Measurements from ENCODE around the gene PINLYP. TPM values are rescaled to one million over a fixed set of nuclear protein-coding genes. Genes with fewer than 3 reads are reported as not detected.
"Not testable (repeated sequence)": the region's sequence is repeated elsewhere in the genome, so short reads cannot be mapped to it uniquely, and the experiment has no call there.

Gene PINLYP
- total and polyA plus RNA-seq, 2 donors = 11.4 to 14.6 TPM

DNA sequence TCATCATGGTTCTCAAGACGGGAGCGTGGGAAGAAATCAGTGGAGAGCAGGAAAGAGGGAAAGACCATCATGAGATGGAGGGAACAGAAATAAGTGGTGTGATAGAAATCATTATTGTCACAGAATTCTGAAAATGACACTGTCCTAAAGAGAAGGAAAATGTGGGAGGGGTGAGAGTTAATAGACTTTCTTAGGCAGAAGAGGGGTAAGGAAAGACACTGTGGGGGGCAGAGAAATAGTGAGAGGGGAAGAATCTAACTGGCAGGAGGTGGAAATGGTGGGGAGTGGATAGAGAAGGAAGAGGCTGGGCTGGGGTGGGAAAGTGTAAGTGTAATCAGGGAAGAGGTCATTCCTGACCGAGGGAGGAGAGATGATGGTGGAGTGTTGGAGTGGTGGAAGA is 3.2 kb downstream of the PINLYP start:
- no peak overlapping the region for H3K27ac ChIP-seq (ENCODE audit: low read depth)
- H3K4me1 ChIP-seq (ENCODE audit: insufficient read depth) = peaks cover 1% of the 10 kb centered on the region
- H3K4me3 ChIP-seq (ENCODE audit: low read depth, low read length) = no peak overlapping the region
- 86% methylated on average over 3 of the region's 3 CpGs for WGBS
- no peak for DNase-seq (ENCODE audit: extremely low spot score)
- H3K36me3 ChIP-seq (ENCODE audit: insufficient read depth) = no peaks in the 10 kb centered on the region

DNA sequence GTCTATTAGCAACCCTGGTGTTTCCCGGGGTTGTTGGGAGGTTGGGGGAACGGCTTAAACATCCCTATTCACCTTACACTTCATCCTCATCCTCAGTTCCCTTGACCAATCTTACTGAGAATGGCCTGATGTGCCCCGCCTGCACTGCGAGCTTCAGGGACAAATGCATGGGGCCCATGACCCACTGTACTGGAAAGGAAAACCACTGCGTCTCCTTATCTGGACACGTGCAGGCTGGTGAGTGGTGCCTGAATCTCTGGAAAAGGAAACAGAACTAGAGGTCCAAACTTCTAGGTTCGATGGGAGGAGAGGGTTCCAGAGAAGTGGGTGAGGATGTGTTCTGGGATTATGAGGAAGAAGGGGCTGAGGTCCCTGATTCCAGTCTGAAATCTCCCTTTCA is 5.9 kb downstream of the PINLYP start:
- DNase-seq (ENCODE audit: extremely low spot score) = no peak
- H3K36me3 ChIP-seq (ENCODE audit: insufficient read depth) = no peaks in the 10 kb centered on the region
- 62% methylated on average over 7 of the region's 7 CpGs for WGBS
- H3K27ac ChIP-seq (ENCODE audit: low read depth) = no peak overlapping the region
- peaks cover 1% of the 10 kb centered on the region for H3K4me1 ChIP-seq (ENCODE audit: insufficient read depth)
- no peak overlapping the region for H3K4me3 ChIP-seq (ENCODE audit: low read depth, low read length)

DNA sequence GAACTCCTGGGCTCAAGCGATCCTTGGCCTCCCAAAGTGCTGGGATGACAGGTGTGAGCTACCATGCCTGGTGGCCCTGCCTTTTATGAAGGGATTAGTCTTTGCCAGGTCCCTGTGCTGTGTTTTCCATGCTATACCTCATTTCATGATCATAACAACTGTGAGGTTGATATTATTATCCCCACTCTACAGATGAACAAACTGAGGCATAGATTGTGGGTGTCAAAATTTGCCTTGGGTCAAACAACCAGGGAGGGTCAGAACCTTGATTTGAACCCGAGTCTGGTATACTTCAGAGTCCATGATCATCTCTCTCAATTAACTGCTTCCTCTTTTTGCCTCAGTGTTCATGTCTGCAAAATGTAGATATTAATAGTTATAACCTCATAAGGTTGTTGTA is 6.9 kb downstream of the PINLYP start:
- DNase-seq (ENCODE audit: extremely low spot score) = no peak
- WGBS = 95% methylated on average over 2 of the region's 2 CpGs
- Histone ChIP-seq H3K27ac (ENCODE audit: low read depth) (no peak overlapping the region), H3K4me1 (ENCODE audit: insufficient read depth) (peaks cover 1% of the 10 kb centered on the region), H3K36me3 (ENCODE audit: insufficient read depth) (no peaks in the 10 kb centered on the region), H3K4me3 (ENCODE audit: low read depth, low read length) (no peak overlapping the region)

DNA sequence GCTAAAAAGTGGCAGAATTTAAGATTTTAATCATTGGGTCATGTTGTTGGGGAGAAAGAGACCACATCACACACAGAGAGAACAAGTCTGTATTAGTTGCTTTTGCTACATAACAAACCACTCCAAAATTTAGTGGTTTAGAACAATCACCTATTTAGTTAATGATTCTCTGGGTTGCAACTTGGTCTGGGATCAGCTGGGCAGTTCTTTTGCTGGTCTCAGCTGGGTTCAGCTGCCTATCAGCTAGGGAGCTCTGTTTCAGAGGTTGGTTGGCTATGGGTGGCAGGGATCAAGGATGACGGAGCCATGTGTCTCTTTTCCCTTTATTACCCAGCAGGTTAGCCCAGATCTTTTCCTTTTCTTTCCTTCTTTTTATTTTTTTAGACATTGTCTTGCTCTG is 8.9 kb downstream of the PINLYP start:
- 96% methylated on average over 1 of the region's 1 CpG for WGBS
- Histone ChIP-seq H3K4me3 (ENCODE audit: low read depth, low read length) (no peak overlapping the region), H3K27ac (ENCODE audit: low read depth) (no peak overlapping the region), H3K4me1 (ENCODE audit: insufficient read depth) (peaks cover 1% of the 10 kb centered on the region), H3K36me3 (ENCODE audit: insufficient read depth) (no peaks in the 10 kb centered on the region)
- no peak for DNase-seq (ENCODE audit: extremely low spot score)

DNA sequence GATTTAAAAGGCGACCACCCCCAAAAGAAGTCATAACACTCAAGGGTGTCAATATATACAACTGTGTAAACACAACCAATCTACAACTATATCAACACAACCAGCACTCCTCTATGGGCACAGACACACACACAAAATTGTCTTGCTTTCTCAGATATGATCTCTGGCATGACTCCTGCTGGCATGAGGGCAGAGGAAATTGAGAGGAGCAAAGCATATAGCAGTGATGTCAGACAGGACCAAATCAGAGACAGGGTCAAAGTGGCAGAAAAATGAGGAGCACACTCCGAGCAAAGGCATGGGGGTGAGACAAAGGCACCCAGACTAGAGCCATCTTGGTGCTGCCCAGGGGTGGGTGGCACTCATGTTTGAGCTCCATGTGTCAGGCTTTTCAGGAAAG is 10.7 kb downstream of the PINLYP start:
- no peak overlapping the region for H3K4me3 ChIP-seq (ENCODE audit: low read depth, low read length)
- no peak for DNase-seq (ENCODE audit: extremely low spot score)
- no peak overlapping the region for H3K27ac ChIP-seq (ENCODE audit: low read depth)
- 82% methylated on average over 2 of the region's 2 CpGs for WGBS
- H3K36me3 ChIP-seq (ENCODE audit: insufficient read depth) = no peaks in the 10 kb centered on the region
- H3K4me1 ChIP-seq (ENCODE audit: insufficient read depth) = no peaks in the 10 kb centered on the region

DNA sequence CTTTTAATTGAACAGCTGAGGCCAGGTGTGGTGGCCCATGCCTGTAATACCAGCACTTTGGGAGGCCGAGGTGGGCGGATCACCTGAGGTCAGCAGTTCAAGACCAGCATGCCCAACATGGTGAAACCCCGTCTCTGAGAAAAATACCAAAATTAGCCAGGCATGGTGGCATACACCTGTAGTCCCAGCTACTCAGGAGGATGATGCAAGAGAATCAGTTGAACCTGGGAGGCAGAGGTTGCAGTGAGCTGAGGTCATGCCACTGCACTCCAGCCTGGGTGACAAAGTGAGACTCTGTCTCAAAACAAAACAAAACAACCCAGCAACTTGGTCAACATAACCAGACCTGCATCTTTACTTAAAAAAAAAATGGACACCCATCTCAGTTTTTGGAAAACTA is 11.4 kb downstream of the PINLYP start:
- H3K4me1 ChIP-seq (ENCODE audit: insufficient read depth); H3K36me3 ChIP-seq (ENCODE audit: insufficient read depth); H3K4me3 ChIP-seq (ENCODE audit: low read depth, low read length); DNase-seq (ENCODE audit: extremely low spot score); H3K27ac ChIP-seq (ENCODE audit: low read depth): not testable (repeated sequence)
- WGBS = 94% methylated on average over 3 of the region's 3 CpGs

DNA sequence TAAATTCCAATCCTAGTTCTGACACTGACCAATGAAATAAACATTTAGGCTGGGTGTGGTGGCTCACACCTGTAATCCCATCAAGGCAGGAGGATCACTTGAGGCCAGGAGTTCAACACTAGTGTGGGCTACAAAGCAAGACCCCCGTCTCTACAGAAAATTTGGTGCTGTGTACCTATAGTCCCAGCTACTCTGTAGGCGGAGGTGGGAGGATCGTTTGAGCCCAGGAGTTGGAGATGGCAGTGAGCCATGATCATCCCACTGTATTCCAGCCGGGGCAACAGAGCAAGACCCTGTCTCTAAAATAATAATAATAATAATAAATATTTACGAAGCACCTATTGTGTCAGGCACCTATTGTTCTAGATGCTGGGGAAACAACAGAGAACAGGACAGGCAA is 13.7 kb downstream of the PINLYP start:
- Histone ChIP-seq H3K4me3 (ENCODE audit: low read depth, low read length) (no peak overlapping the region), H3K27ac (ENCODE audit: low read depth) (no peak overlapping the region), H3K4me1 (ENCODE audit: insufficient read depth) (no peaks in the 10 kb centered on the region), H3K36me3 (ENCODE audit: insufficient read depth) (peaks cover 5% of the 10 kb centered on the region)
- DNase-seq (ENCODE audit: extremely low spot score) = no peak
- WGBS = 86% methylated on average over 5 of the region's 5 CpGs

DNA sequence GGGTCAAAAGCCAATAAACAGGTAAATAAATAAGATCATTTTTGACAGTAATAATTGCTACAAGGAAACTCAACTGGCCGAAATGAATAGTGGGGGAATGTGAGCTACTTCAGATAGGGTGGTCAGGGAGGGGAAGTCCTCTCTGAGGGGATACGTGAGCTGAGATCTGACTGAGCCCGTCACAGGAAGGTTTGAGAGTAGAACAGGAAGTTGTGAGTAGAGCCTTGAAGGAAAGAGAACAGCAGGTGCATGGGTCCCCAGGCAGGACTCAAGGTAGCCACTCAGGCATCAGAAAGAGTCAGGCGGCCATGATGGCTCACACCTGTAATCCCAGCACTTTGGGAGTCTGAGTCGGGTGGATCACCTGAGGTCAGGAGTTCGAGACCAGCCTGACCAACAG is 14.1 kb downstream of the PINLYP start:
- no peak overlapping the region for H3K27ac ChIP-seq (ENCODE audit: low read depth)
- DNase-seq (ENCODE audit: extremely low spot score) = no peak

DNA sequence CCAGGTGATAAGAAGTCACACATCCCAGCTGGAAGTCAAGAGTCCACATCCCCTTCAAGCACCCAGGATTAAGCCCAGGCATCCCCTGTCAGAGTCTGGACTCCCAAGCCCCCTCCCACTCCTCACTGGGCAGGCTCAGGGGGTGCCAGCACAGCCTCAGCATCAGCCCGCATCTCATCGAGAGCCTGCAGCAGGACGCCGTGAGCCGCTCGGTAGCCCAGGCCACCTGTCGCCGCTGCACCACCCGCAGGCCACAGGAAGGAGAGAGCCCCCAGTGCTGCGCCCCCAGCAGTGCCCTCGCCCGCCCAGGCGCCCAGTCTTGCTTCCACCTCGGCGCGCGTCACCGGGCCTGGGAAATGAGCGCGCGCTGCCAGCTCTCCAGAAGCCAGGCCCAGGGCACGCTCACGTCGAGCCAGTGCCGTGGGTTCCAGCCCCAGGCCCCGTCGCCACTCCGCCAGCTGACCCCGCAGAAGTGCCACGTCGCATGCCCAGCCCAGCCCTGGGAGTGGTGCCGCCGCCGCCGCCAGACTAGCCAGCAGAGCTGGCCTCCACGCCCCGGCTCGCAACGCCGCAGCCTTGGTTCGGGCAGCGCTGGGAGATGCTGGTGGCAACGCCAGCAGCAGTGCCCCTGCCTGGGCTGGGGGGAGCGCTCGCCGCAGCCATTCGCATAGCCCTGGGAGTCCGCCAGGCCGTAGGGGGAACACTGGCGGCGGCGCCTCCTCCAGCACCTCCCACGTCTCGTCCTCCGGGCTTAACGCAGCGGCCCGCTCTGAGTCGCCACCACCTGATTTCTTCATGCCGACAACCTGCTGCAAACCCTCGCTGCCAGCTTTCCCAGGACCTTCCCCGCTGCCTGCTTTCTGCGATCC is 16.5 kb downstream of the PINLYP start:
- no peak overlapping the region for H3K27ac ChIP-seq (ENCODE audit: low read depth)
- DNase-seq (ENCODE audit: extremely low spot score) = no peak
- no peaks in the 10 kb centered on the region for H3K4me1 ChIP-seq (ENCODE audit: insufficient read depth)
- peaks cover 5% of the 10 kb centered on the region for H3K36me3 ChIP-seq (ENCODE audit: insufficient read depth)
- WGBS = 95% methylated on average over 63 of the region's 63 CpGs
- H3K4me3 ChIP-seq (ENCODE audit: low read depth, low read length) = no peak overlapping the region

More for the DNA sequence above, 14.1 kb downstream of the PINLYP start:
- Histone ChIP-seq H3K4me1 (ENCODE audit: insufficient read depth) (no peaks in the 10 kb centered on the region), H3K36me3 (ENCODE audit: insufficient read depth) (peaks cover 5% of the 10 kb centered on the region), H3K4me3 (ENCODE audit: low read depth, low read length) (no peak overlapping the region)
- WGBS = 85% methylated on average over 6 of the region's 6 CpGs

DNA sequence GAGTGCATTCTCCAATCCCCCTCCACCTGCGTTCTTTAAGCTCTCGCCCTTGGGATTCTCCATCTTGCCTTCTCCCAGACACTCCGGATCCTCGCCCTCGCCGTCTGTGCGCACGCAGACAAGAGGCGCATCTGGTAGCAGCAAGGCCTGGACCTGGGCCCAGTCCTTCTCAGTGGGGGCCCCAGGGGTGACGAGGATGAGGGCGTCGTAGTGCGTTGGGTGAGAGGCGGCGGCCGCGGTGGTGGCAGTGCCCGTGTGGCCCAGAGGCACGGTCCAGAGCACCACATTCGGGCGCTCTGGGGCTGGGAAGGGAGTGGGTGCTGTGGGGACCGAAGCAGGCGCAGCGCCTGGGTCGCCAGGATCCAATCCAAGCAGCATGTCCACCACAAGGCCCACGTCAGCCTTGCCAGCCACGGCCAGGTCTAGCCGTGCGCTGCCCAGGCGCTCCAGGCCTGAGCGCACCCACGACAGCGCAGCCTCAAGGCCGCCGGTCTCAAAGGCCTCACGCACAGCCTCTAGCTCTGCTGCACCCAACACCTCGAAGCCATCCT is 17.3 kb downstream of the PINLYP start:
- Histone ChIP-seq H3K27ac (ENCODE audit: low read depth) (no peak overlapping the region), H3K4me1 (ENCODE audit: insufficient read depth) (no peaks in the 10 kb centered on the region), H3K36me3 (ENCODE audit: insufficient read depth) (peaks cover 5% of the 10 kb centered on the region), H3K4me3 (ENCODE audit: low read depth, low read length) (no peak overlapping the region)
- WGBS = 94% methylated on average over 37 of the region's 37 CpGs
- no peak for DNase-seq (ENCODE audit: extremely low spot score)

DNA sequence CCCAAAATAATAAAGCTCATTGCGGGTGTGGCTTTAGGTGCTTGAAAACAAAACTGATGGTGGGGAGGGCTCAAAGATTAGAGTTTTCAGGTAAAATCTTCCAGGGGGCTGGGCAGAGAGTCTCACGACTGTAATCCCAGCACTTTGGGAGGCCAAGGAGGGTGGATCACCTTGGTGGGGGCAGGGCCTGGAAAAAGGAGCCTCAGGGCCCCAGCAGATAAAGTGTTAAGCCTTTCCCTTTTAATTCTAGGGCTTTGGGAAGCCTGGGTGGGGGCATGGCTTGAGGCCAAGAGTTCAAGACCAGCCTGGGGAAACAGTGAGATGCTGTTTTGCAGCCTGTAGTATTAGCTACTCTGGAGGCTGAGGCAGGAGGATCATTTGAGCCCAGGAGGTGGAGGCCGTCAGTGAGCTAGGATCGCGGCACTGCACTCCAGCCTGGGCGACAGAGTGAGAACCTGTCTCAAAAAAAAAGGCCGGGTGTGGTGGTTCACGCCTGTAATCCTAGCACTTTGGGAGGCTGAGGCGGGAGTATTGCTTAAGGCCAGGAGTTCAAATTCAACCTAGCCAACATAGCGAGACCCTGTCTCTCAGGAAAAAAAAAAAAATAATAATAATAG is 18.6 kb downstream of the PINLYP start:
- WGBS = 89% methylated on average over 10 of the region's 10 CpGs
- no peak overlapping the region for H3K27ac ChIP-seq (ENCODE audit: low read depth)
- H3K4me3 ChIP-seq (ENCODE audit: low read depth, low read length) = peak overlapping the region; percentile 53
- H3K36me3 ChIP-seq (ENCODE audit: insufficient read depth) = peaks cover 5% of the 10 kb centered on the region
- no peaks in the 10 kb centered on the region for H3K4me1 ChIP-seq (ENCODE audit: insufficient read depth)
- DNase-seq (ENCODE audit: extremely low spot score) = no peak

DNA sequence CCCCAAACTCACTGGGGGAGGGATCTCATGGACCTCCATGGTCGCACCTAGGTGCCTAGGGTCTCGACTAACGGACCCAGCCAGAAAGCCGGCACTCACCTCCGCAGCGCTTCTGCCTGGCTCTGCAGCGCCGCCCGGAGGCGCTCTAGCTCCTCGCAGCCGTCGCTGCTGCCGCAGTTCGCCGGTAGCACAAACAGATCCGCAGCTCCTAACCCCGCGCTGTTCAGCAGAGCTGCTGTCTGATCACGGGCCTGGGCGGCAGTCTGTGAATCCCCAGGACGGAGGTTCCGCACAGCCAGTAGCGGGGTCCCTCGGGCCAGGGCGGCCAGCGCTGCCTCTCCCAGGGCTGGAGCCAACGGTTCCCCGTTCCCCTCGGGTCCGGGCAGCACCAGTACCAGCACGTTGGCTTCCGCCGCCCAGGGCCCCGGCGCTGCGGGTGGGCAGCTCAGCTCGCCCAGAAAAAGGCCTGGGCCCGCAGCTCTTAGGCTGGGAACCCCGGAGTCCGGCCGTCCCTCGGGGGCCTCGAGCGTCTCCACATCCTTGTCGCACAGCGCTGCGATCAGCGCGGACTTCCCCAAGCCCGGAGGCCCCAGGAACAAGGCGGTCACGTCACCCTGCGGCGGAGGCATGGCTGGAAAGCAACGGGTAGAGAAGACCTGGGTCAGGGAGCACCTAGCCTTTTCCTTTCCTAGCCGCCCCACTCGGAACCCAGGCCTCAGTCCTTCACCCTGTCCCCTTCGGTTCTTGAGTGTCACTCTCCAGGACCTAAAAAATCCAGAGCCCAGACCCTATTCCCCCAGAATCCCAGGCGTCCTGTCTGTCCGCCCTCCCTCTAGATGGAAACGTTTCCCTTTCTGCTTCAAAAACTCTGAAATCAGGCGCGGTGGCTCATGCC is 19.4 kb downstream of the PINLYP start:
- 2% methylated on average over 64 of the region's 64 CpGs for WGBS
- peak overlapping the region; percentile 39 for H3K27ac ChIP-seq (ENCODE audit: low read depth)
- H3K36me3 ChIP-seq (ENCODE audit: insufficient read depth) = peaks cover 5% of the 10 kb centered on the region
- peak overlapping the region; percentile 53 for H3K4me3 ChIP-seq (ENCODE audit: low read depth, low read length)
- DNase-seq (ENCODE audit: extremely low spot score) = no peak
- no peaks in the 10 kb centered on the region for H3K4me1 ChIP-seq (ENCODE audit: insufficient read depth)

DNA sequence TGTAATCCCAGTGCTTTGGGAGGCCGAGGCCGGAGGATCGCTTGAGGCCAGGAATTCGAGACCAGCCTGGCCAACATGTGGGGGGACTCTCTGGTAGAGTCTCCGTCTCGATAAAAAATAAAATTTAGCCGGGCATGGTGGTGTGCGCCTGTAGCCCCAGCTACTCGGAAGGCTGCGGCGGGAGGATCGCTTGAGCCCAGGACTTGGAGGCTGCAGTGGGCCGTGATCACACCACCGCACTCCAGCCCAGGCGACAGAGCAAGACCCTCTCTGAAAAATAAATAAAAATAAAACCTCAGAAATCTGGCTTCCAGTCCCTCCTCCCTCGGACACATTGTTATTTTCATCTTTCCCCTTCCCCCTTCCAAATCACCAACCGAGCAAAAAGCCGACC is 20.0 kb downstream of the PINLYP start:
- peak overlapping the region; percentile 53 for H3K4me3 ChIP-seq (ENCODE audit: low read depth, low read length)
- peak overlapping the region; percentile 39 for H3K27ac ChIP-seq (ENCODE audit: low read depth)
- peaks cover 5% of the 10 kb centered on the region for H3K36me3 ChIP-seq (ENCODE audit: insufficient read depth)
- DNase-seq (ENCODE audit: extremely low spot score) = no peak
- WGBS = 1% methylated on average over 18 of the region's 18 CpGs
- H3K4me1 ChIP-seq (ENCODE audit: insufficient read depth) = no peaks in the 10 kb centered on the region

Measured in urinary bladder (tissue), 4 donors.